Measurements from ENCODE around the gene GALNT9.

DNA sequence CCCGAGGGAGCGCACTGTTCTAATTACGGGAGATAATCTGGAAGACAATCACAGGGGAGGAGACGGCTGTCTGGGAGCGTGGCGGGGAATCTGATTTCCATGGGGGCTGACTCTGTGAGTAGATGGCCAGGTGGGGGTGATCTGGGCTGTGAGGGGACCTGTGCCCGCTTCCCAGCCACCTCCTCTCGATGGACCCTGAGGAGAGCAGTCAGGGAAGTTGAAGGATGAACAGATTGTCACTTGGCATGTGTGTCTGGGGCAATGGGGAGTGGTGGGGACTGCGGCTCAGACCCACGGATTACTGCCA lies 22.6 kb downstream of the GALNT9 start:
- TF ChIP-seq CTCF (IDR thresholded peaks at IDR 0.05) (no peak), POLR2A (IDR thresholded peaks at IDR 0.05) (no peak)

All from right lobe of liver (tissue), 4 donors.